Measurements from ENCODE around the gene IZUMO4.

- TF ChIP-seq, protein P1, sequence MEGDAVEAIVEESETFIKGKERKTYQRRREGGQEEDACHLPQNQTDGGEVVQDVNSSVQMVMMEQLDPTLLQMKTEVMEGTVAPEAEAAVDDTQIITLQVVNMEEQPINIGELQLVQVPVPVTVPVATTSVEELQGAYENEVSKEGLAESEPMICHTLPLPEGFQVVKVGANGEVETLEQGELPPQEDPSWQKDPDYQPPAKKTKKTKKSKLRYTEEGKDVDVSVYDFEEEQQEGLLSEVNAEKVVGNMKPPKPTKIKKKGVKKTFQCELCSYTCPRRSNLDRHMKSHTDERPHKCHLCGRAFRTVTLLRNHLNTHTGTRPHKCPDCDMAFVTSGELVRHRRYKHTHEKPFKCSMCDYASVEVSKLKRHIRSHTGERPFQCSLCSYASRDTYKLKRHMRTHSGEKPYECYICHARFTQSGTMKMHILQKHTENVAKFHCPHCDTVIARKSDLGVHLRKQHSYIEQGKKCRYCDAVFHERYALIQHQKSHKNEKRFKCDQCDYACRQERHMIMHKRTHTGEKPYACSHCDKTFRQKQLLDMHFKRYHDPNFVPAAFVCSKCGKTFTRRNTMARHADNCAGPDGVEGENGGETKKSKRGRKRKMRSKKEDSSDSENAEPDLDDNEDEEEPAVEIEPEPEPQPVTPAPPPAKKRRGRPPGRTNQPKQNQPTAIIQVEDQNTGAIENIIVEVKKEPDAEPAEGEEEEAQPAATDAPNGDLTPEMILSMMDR (conservative IDR thresholded peaks at IDR 0.05; ENCODE audit: low read depth, low read length) = no peak
- TF ChIP-seq EZH2 (IDR thresholded peaks at IDR 0.05; ENCODE audit: borderline replicate concordance, low read depth, low read length, poor library complexity, severe bottlenecking) = no peak
These were observed 18.6 kb downstream of the IZUMO4 start for GRCh38 chr19:2115324-2115723.
